IMR-90 (cell line): ENCODE data around the gene SLC12A6. TPM values are rescaled to one million over a fixed set of nuclear protein-coding genes. Genes with fewer than 3 reads are reported as not detected.

ENCODE experiments used
- ATAC-seq: fragments of 200-7000 bp; cut with Tn5 transposase; 2 replicates; pipeline ENCODE4 v1.9.1; 2020; ENCODE audit warnings: low read depth, mild to moderate bottlenecking, moderate library complexity
- BruUV-seq: library from RNA; stranded (reverse); fragments of 400-500 nt; replicated peaks from 2 replicates; lab custom pipeline; 2021; lab: Mats Ljungman, UMichigan
- CTCF ChIA-PET: fragments of 300-600 bp; formaldehyde crosslinking; extraction: SDS; loops from one replicate; lab custom pipeline; 2021; ENCODE audit warnings: antibody characterized with exemption; lab: Yijun Ruan, JAX
- POLR2A ChIA-PET: fragments of 300-600 bp; sonication (Branson Sonifier 250); formaldehyde crosslinking; loops from one replicate; lab custom pipeline; 2022; ENCODE audit warnings: antibody characterized with exemption; ENCODE audit not compliant: unreplicated experiment; lab: Charles Lee
- DNase-seq: peaks from one replicate; pipeline ENCODE4 v3.0.0; 2013
- H2AFZ ChIP-seq: replicated peaks from 2 replicates; pipeline ENCODE3; 2013; ENCODE audit warnings: low read length, mild to moderate bottlenecking; ENCODE audit not compliant: poor library complexity
- H2AK5ac ChIP-seq: 2 replicates; pipeline ENCODE4 v1.6.1; 2013; ENCODE audit warnings: low read depth, low read length, inconsistent platforms
- H2AK9ac ChIP-seq: replicated peaks from 2 replicates; pipeline ENCODE3; 2013; ENCODE audit warnings: mild to moderate bottlenecking, low read depth, low read length, moderate library complexity; ENCODE audit not compliant: poor library complexity
- H2BK120ac ChIP-seq: 2 replicates; pipeline ENCODE4 v1.6.1; 2013; ENCODE audit warnings: low read depth, low read length, inconsistent platforms
- H2BK15ac ChIP-seq: 3 replicates; pipeline ENCODE4 v1.6.1; 2013; ENCODE audit warnings: low read depth, low read length, inconsistent platforms
- H2BK20ac ChIP-seq: 2 replicates; pipeline ENCODE4 v1.6.1; 2013; ENCODE audit warnings: low read depth, mild to moderate bottlenecking, inconsistent platforms, low read length, moderate library complexity
- H2BK5ac ChIP-seq: 2 replicates; pipeline ENCODE4 v1.6.1; 2013; ENCODE audit warnings: mild to moderate bottlenecking, low read depth, low read length, inconsistent platforms; ENCODE audit not compliant: poor library complexity, severe bottlenecking
- H3K14ac ChIP-seq: replicated peaks from 2 replicates; pipeline ENCODE4 v1.6.1; 2013; ENCODE audit warnings: low read depth, low read length, inconsistent platforms
- H3K18ac ChIP-seq: 2 replicates; pipeline ENCODE4 v1.6.1; 2013; ENCODE audit warnings: low read depth, low read length, control low read depth
- H3K23ac ChIP-seq: 2 replicates; pipeline ENCODE4 v1.6.1; 2013; ENCODE audit warnings: low read depth, low read length, inconsistent platforms
- H3K27ac ChIP-seq: 2 replicates; pipeline ENCODE4 v1.5.1; 2013; ENCODE audit warnings: mild to moderate bottlenecking, control low read depth, low read length; ENCODE audit not compliant: insufficient read depth
- H3K27me3 ChIP-seq: 2 replicates; pipeline ENCODE4 v1.6.1; 2013; ENCODE audit warnings: low read length; ENCODE audit not compliant: control insufficient read depth, insufficient read depth
- H3K36me3 ChIP-seq: 2 replicates; pipeline ENCODE4 v1.6.1; 2013; ENCODE audit warnings: low read length, mixed read lengths; ENCODE audit not compliant: control insufficient read depth, insufficient read depth
- H3K4ac ChIP-seq: 2 replicates; pipeline ENCODE4 v1.6.1; 2013; ENCODE audit warnings: low read depth, low read length, inconsistent platforms
- H3K4me1 ChIP-seq: 2 replicates; pipeline ENCODE4 v1.6.1; 2013; ENCODE audit warnings: low read length, mixed read lengths; ENCODE audit not compliant: control insufficient read depth, insufficient read depth
- H3K4me2 ChIP-seq: 2 replicates; pipeline ENCODE4 v1.6.1; 2013; ENCODE audit warnings: low read depth, mild to moderate bottlenecking, control low read depth, low read length, moderate library complexity
- H3K4me3 ChIP-seq: 2 replicates; pipeline ENCODE4 v1.5.1; 2013; ENCODE audit warnings: low read depth, mild to moderate bottlenecking, control low read depth, low read length, moderate library complexity; ENCODE audit not compliant: insufficient read depth
- H3K56ac ChIP-seq: 2 replicates; pipeline ENCODE4 v1.6.1; 2013; ENCODE audit warnings: low read length, inconsistent platforms; ENCODE audit not compliant: insufficient read depth; ENCODE audit errors: extremely low read depth
- H3K79me1 ChIP-seq, 2 experiments: 2 replicates each; pipeline ENCODE4 v1.6.1; 2013; ENCODE audit warnings: low read length in 2 of 2, inconsistent platforms in 1 of 2, low read depth in 1 of 2
- H3K9ac ChIP-seq: 2 replicates; pipeline ENCODE4 v1.6.1; 2013; ENCODE audit warnings: low read depth, low read length, control low read depth
- H3K9me1 ChIP-seq: 2 replicates; pipeline ENCODE4 v1.6.1; 2013; ENCODE audit warnings: low read length, inconsistent platforms; ENCODE audit not compliant: insufficient read depth
- H3K9me3 ChIP-seq: 2 replicates; pipeline ENCODE4 v1.6.1; 2013; ENCODE audit warnings: low read length; ENCODE audit not compliant: control insufficient read depth, insufficient read depth
- H4K20me1 ChIP-seq: 2 replicates; pipeline ENCODE4 v1.6.1; 2013; ENCODE audit warnings: low read length, inconsistent platforms; ENCODE audit not compliant: insufficient read depth
- H4K5ac ChIP-seq: 2 replicates; pipeline ENCODE4 v1.6.1; 2013; ENCODE audit warnings: mild to moderate bottlenecking, low read depth, low read length, control low read depth
- H4K8ac ChIP-seq, 2 experiments: 2 replicates each; pipeline ENCODE4 v1.6.1; 2013; ENCODE audit warnings: low read depth in 2 of 2, low read length in 2 of 2, control low read depth in 1 of 2, inconsistent platforms in 1 of 2
- H4K91ac ChIP-seq: 2 replicates; pipeline ENCODE4 v1.6.1; 2013; ENCODE audit warnings: low read depth, low read length, inconsistent platforms; ENCODE audit not compliant: insufficient read depth
- FOS ChIP-seq: fragments of 150-350 bp; IDR thresholded peaks from 2 replicates; pipeline ENCODE4 v1.6.1; 2016; ENCODE audit warnings: low read depth, low read length
- SMC3 ChIP-seq: fragments of 150-350 bp; IDR thresholded peaks from 2 replicates; pipeline ENCODE4 v1.6.1; 2016; ENCODE audit warnings: low read depth, mild to moderate bottlenecking, antibody characterized with exemption, low read length, moderate library complexity
- WGBS, 2 experiments: methylation state at CpG; one replicate each; pipeline versions ENCODE4 v1.1.5 to v1.1.7; 2013; ENCODE audit warnings: missing lambda C conversion rate in 2 of 2; ENCODE audit not compliant: insufficient read length in 1 of 2; ENCODE audit errors: extremely low coverage in 2 of 2; 5-methylcytosine and 5-hydroxymethylcytosine counted together
- dilution Hi-C: fragments of 300-500 bp; cut with HindIII; formaldehyde crosslinking; loops from one replicate; pipeline ENCODE4 v1.14.3; 2018; ENCODE audit warnings: low sequenced_read_pairs; ENCODE audit not compliant: unreplicated experiment
- in situ Hi-C: fragments of 300-500 bp; cut with MboI; formaldehyde crosslinking; loops from 3 replicates; pipeline ENCODE4 v1.14.3; 2019; ENCODE audit warnings: low sequenced_read_pairs, inconsistent platforms, mixed read lengths
- intact Hi-C: fragments of 100-400 bp; cut with micrococcal nuclease; formaldehyde crosslinking; loops from 2 replicates; pipeline ENCODE4 v1.10.0; 2022
- polyA plus RNA-seq, 3 experiments: library from polyadenylated mRNA; depleted of rRNA; stranded (reverse); fragments of >200 nt; gene quantifications; 2 replicates each; pipeline ENCODE4 v1.2.3, GENCODE V29; 2012; ENCODE audit warnings: low replicate concordance in 1 of 3
- total RNA-seq: library from RNA; depleted of rRNA; stranded (reverse); fragments of >200 nt; gene quantifications from 2 replicates; pipeline ENCODE4 v1.2.3, GENCODE V29; 2012

The SLC12A6 gene
- total and polyA plus RNA-seq, 2 of the 4 experiments (the other 2 are of a cell fraction), result 7.7 to 10.2 TPM

DNA sequence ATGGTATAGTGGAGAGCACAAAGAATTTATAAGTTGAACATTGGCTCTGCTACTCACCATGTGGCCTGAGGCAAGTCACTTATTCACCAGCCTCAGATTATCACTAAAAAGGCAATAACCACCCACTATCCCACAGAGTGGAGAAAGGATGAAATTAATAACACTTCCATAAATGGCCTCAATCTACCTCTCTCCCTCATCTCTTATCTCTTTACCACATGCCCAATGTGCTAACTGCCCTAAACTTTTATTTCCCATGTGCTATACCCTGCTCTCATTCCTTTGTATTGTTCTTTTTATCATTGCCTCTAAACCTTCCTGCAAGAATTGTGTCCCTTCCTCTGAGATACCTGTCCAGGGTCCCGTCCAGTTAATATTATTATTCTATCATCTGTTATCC is 26.0 kb downstream of the SLC12A6 start:
- TF ChIP-seq FOS (no peak), SMC3 (no peak)
- H3K23ac ChIP-seq, result no peak overlapping the region
- H2BK5ac ChIP-seq, result no peak overlapping the region
- dilution Hi-C loops, result no loop called here
- H4K91ac ChIP-seq, result no peak overlapping the region
- peaks cover under 1 to 3% of the 10 kb centered on the region in 2 experiments; a peak in 1 of 4 replicates for H3K79me1 ChIP-seq
- DNase-seq (no peak), ATAC-seq (no peak)
- no peaks in the 10 kb centered on the region for H3K9me3 ChIP-seq
- H3K4me2 ChIP-seq, result no peak overlapping the region
- H2BK120ac ChIP-seq, result no peak overlapping the region
- no peak overlapping the region for H3K4ac ChIP-seq
- no peak overlapping the region for H2AK9ac ChIP-seq
- H3K27me3 ChIP-seq, result no peaks in the 10 kb centered on the region
- H4K20me1 ChIP-seq, result no peaks in the 10 kb centered on the region
- H3K9ac ChIP-seq, result no peak overlapping the region
- H2BK20ac ChIP-seq, result no peak overlapping the region
- no peak overlapping the region for H3K27ac ChIP-seq
- no peak overlapping the region for H2BK15ac ChIP-seq
- WGBS, 2 experiments, result no CpG with 5 or more reads among the region's 1 CpG
- H3K4me3 ChIP-seq, result no peak overlapping the region
- no peak overlapping the region for H3K14ac ChIP-seq
- H4K5ac ChIP-seq, result no peak overlapping the region
- H3K18ac ChIP-seq, result no peak overlapping the region
- H3K4me1 ChIP-seq, result no peaks in the 10 kb centered on the region; the same call in 1 of the 2 replicates
- no peak overlapping the region for H2AFZ ChIP-seq
- no TSS peak for BruUV-seq
- no peak overlapping the region for H4K8ac ChIP-seq
- H2AK5ac ChIP-seq, result no peak overlapping the region
- in situ Hi-C loops, result no loop called here
- POLR2A ChIA-PET, result no interaction called here
- CTCF ChIA-PET, result no interaction called here
- no peaks in the 10 kb centered on the region; the same call in 1 of the 2 replicates for H3K9me1 ChIP-seq
- intact Hi-C loops, result no loop called here
- H3K36me3 ChIP-seq, result no peaks in the 10 kb centered on the region
- H3K56ac ChIP-seq, result no peak overlapping the region
